ENCODE data around the gene UNC5A.

Gene UNC5A

GRCh38 chr5:176899296-176899891 lies 89.0 kb downstream of the UNC5A start, which contains the start of gene HK3:
Gene HK3, minus strand, starts transcription at chr5:176899346. Its CDS starts 3,187 bp downstream, at chr5:176896159.
- Histone ChIP-seq H3K36me3 (ENCODE audit: control insufficient read depth, insufficient read depth, low read length) (peaks cover 6% of the 10 kb centered on the region; the same call in 1 of the 2 replicates), H3K27ac (ENCODE audit: low read length) (no peak within 1 kb of the TSS), H3K27me3 (ENCODE audit: control insufficient read depth, insufficient read depth, low read length) (no peaks in the 10 kb centered on the region), H3K9me3 (ENCODE audit: control insufficient read depth, insufficient read depth, low read length) (no peaks in the 10 kb centered on the region), H3K4me3 (ENCODE audit: low read length) (no peak within 1 kb of the TSS), H3K4me1 (ENCODE audit: control insufficient read depth, insufficient read depth, low read length) (no peaks in the 10 kb centered on the region; the same call in 1 of the 2 replicates)
- WGBS (ENCODE audit: insufficient coverage, insufficient read length) = no CpG with 5 or more reads among the region's 9 CpGs
- no peak for DNase-seq (ENCODE audit: low read depth, low spot score)

GRCh38 chr5:176899946-176900779 lies 89.8 kb downstream of the UNC5A start:
- no peak for DNase-seq (ENCODE audit: low read depth, low spot score)
- no peak overlapping the region for H3K4me3 ChIP-seq (ENCODE audit: low read length)
- no peaks in the 10 kb centered on the region; the same call in 1 of the 2 replicates for H3K4me1 ChIP-seq (ENCODE audit: control insufficient read depth, insufficient read depth, low read length)
- no peaks in the 10 kb centered on the region for H3K27me3 ChIP-seq (ENCODE audit: control insufficient read depth, insufficient read depth, low read length)
- H3K9me3 ChIP-seq (ENCODE audit: control insufficient read depth, insufficient read depth, low read length) = no peaks in the 10 kb centered on the region
- no CpG with 5 or more reads among the region's 4 CpGs for WGBS (ENCODE audit: insufficient coverage, insufficient read length)
- H3K36me3 ChIP-seq (ENCODE audit: control insufficient read depth, insufficient read depth, low read length) = peaks cover 9% of the 10 kb centered on the region; the same call in 1 of the 2 replicates
- H3K27ac ChIP-seq (ENCODE audit: low read length) = no peak overlapping the region

DNA sequence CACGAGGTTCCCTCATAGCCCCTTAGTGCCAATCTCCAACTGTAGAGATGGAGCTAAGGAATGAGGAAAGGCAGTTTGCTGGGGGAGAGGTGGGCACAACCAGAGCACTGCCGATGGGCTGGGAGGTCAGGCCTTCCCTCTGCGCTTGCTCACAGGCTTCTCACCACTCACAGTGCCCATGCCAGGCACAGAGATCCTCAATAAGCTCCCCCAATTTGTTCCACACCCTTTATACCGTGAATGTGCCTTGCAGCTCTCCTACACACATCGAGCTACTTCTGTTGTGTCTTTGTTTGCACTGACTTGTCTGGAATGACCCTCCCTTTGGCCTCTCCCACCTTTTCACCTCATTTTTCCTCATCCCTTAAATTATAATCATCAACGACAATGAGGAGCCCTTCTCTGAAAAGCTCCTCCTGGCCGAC lies 90.4 kb downstream of the UNC5A start:
- no CpG with 5 or more reads among the region's 7 CpGs for WGBS (ENCODE audit: insufficient coverage, insufficient read length)
- DNase-seq (ENCODE audit: low read depth, low spot score) = no peak
- H3K27ac ChIP-seq (ENCODE audit: low read length) = no peak overlapping the region
- no peak overlapping the region for H3K4me3 ChIP-seq (ENCODE audit: low read length)
- no peaks in the 10 kb centered on the region for H3K27me3 ChIP-seq (ENCODE audit: control insufficient read depth, insufficient read depth, low read length)
- no peaks in the 10 kb centered on the region; the same call in 1 of the 2 replicates for H3K4me1 ChIP-seq (ENCODE audit: control insufficient read depth, insufficient read depth, low read length)
- no peaks in the 10 kb centered on the region for H3K9me3 ChIP-seq (ENCODE audit: control insufficient read depth, insufficient read depth, low read length)
- peaks cover 9% of the 10 kb centered on the region; the same call in 1 of the 2 replicates for H3K36me3 ChIP-seq (ENCODE audit: control insufficient read depth, insufficient read depth, low read length)

DNA sequence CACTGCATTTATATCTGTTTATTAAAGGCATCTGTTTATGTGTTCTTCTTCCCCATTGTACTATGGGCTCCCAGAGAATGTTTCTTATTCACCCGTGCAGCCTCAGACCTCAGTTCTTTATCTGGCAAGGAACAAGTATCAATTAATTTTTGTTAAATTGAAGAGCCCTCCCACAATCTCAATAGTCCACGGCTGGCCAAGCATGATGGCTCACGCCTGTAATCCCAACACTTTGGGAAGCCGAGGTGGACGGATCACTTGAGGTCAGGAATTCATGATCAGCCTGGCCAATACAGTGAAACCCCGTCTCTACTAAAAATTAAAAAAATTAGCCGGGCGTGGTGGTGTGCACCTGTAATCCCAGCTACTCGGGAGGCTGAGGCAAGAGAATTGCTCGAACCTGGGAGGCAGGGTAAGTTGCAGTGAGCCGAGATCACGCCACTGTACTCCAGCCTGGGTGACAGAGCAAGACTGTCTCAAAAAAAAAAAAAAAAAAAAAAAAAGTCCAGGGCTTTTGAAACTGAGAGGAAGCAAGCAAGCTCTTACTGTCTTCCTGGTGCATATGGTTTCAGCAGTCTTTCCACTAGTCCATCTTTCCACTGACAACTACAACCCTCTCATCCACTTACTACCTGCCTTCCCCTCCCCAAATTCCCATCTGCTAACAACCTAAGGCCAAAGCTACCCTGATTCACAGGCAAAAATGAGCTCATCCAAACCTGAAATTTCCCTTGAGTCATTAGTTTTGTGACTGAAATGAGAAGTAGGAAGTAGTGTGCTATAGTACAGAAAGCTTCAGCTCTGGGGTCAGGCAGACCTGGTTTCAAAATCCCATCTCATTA lies 91.1 kb downstream of the UNC5A start:
- no CpG with 5 or more reads among the region's 12 CpGs for WGBS (ENCODE audit: insufficient coverage, insufficient read length)
- no peak for DNase-seq (ENCODE audit: low read depth, low spot score)
- H3K36me3 ChIP-seq (ENCODE audit: control insufficient read depth, insufficient read depth, low read length) = peaks cover 9% of the 10 kb centered on the region; the same call in 1 of the 2 replicates

GRCh38 chr5:176902102-176902814 lies 91.9 kb downstream of the UNC5A start:
- H3K36me3 ChIP-seq (ENCODE audit: control insufficient read depth, insufficient read depth, low read length) = peaks cover 9% of the 10 kb centered on the region; the same call in 1 of the 2 replicates
- no peaks in the 10 kb centered on the region for H3K9me3 ChIP-seq (ENCODE audit: control insufficient read depth, insufficient read depth, low read length)
- H3K27ac ChIP-seq (ENCODE audit: low read length) = no peak overlapping the region
- H3K4me3 ChIP-seq (ENCODE audit: low read length) = no peak overlapping the region
- no CpG with 5 or more reads among the region's 6 CpGs for WGBS (ENCODE audit: insufficient coverage, insufficient read length)
- H3K27me3 ChIP-seq (ENCODE audit: control insufficient read depth, insufficient read depth, low read length) = no peaks in the 10 kb centered on the region
- no peak for DNase-seq (ENCODE audit: low read depth, low spot score)
- no peaks in the 10 kb centered on the region; the same call in 1 of the 2 replicates for H3K4me1 ChIP-seq (ENCODE audit: control insufficient read depth, insufficient read depth, low read length)

More for the DNA sequence above, 91.1 kb downstream of the UNC5A start:
- Histone ChIP-seq H3K4me1 (ENCODE audit: control insufficient read depth, insufficient read depth, low read length) (no peaks in the 10 kb centered on the region; the same call in 1 of the 2 replicates), H3K27ac (ENCODE audit: low read length) (no peak overlapping the region), H3K9me3 (ENCODE audit: control insufficient read depth, insufficient read depth, low read length) (no peaks in the 10 kb centered on the region), H3K27me3 (ENCODE audit: control insufficient read depth, insufficient read depth, low read length) (no peaks in the 10 kb centered on the region), H3K4me3 (ENCODE audit: low read length) (no peak overlapping the region)

DNA sequence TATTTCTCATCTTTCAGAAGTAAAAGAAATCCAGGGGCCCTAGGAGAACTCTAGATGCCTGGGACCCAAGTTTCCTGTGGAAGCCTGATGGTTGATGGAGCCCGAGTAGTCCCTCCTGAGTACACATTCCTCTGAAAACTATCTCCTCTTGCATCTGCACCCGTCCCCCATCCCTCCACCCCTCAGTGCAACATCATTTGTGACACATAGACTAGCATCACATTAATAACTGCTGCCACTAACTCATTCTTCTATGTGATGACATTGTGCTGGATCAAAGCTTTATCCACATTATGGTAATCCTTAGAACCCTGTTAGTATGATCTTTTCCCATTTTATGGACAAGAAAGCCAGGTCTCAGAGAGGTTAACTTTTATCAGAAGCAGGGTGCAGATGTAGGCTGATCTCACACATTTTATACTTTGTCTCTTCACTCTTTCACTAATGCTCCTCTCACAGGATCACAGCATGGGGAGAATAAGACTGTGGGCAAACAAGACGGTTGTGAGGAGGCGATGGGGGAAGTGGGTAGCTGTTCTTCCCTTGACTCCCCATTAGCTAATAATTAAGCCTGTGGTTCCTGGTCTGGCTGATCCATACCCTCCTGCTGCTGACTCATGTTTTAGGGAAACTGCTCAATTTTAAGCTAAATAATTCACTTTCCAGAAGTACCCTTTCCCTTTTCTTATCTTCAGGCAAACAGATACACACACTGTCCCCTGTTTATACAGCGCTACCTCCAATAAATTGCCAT lies 92.7 kb downstream of the UNC5A start:
- no peaks in the 10 kb centered on the region for H3K9me3 ChIP-seq (ENCODE audit: control insufficient read depth, insufficient read depth, low read length)
- no peak overlapping the region for H3K27ac ChIP-seq (ENCODE audit: low read length)
- no peaks in the 10 kb centered on the region for H3K27me3 ChIP-seq (ENCODE audit: control insufficient read depth, insufficient read depth, low read length)
- no peak overlapping the region for H3K4me3 ChIP-seq (ENCODE audit: low read length)
- peaks cover 9% of the 10 kb centered on the region; the same call in 1 of the 2 replicates for H3K36me3 ChIP-seq (ENCODE audit: control insufficient read depth, insufficient read depth, low read length)
- H3K4me1 ChIP-seq (ENCODE audit: control insufficient read depth, insufficient read depth, low read length) = no peaks in the 10 kb centered on the region; the same call in 1 of the 2 replicates
- WGBS (ENCODE audit: insufficient coverage, insufficient read length) = no CpG with 5 or more reads among the region's 5 CpGs
- no peak for DNase-seq (ENCODE audit: low read depth, low spot score)

DNA sequence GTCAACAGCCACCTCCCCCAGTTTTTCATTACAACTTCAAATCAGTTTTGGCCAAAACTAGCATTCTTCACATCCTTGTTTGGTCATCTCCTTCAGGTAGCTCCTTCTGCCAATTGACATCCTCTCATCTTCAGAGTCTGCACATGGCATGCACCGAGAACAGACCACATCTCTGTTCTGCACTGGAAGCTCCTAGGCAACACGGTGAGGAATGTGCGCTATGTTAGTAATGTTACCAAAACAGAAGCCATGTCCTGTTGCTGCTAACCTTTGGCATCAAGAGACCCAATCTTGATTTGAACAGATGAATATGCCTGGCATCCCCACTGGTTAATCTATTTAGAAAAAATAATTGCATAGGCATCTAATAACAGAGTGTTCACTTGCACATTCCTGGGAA lies 93.9 kb downstream of the UNC5A start:
- WGBS (ENCODE audit: insufficient coverage, insufficient read length) = no CpG with 5 or more reads among the region's 3 CpGs
- H3K9me3 ChIP-seq (ENCODE audit: control insufficient read depth, insufficient read depth, low read length) = no peaks in the 10 kb centered on the region
- no peak overlapping the region for H3K4me3 ChIP-seq (ENCODE audit: low read length)
- H3K4me1 ChIP-seq (ENCODE audit: control insufficient read depth, insufficient read depth, low read length) = no peaks in the 10 kb centered on the region; the same call in 1 of the 2 replicates
- H3K27me3 ChIP-seq (ENCODE audit: control insufficient read depth, insufficient read depth, low read length) = no peaks in the 10 kb centered on the region
- H3K36me3 ChIP-seq (ENCODE audit: control insufficient read depth, insufficient read depth, low read length) = peaks cover 12% of the 10 kb centered on the region; the same call in 1 of the 2 replicates
- H3K27ac ChIP-seq (ENCODE audit: low read length) = no peak overlapping the region
- DNase-seq (ENCODE audit: low read depth, low spot score) = no peak

GRCh38 chr5:176906126-176906525 lies 95.8 kb downstream of the UNC5A start:
- Histone ChIP-seq H3K36me3 (ENCODE audit: control insufficient read depth, insufficient read depth, low read length) (peaks cover 12% of the 10 kb centered on the region; the same call in 1 of the 2 replicates), H3K27me3 (ENCODE audit: control insufficient read depth, insufficient read depth, low read length) (no peaks in the 10 kb centered on the region), H3K4me1 (ENCODE audit: control insufficient read depth, insufficient read depth, low read length) (no peaks in the 10 kb centered on the region), H3K27ac (ENCODE audit: low read length) (no peak overlapping the region), H3K4me3 (ENCODE audit: low read length) (no peak overlapping the region), H3K9me3 (ENCODE audit: control insufficient read depth, insufficient read depth, low read length) (no peaks in the 10 kb centered on the region)
- no peak for DNase-seq (ENCODE audit: low read depth, low spot score)
- WGBS (ENCODE audit: insufficient coverage, insufficient read length) = no CpG with 5 or more reads among the region's 1 CpG

GRCh38 chr5:176906796-176907195 lies 96.4 kb downstream of the UNC5A start:
- Histone ChIP-seq H3K9me3 (ENCODE audit: control insufficient read depth, insufficient read depth, low read length) (no peaks in the 10 kb centered on the region), H3K27me3 (ENCODE audit: control insufficient read depth, insufficient read depth, low read length) (no peaks in the 10 kb centered on the region), H3K4me1 (ENCODE audit: control insufficient read depth, insufficient read depth, low read length) (no peaks in the 10 kb centered on the region), H3K27ac (ENCODE audit: low read length) (no peak overlapping the region), H3K36me3 (ENCODE audit: control insufficient read depth, insufficient read depth, low read length) (peaks cover 12% of the 10 kb centered on the region; the same call in 1 of the 2 replicates), H3K4me3 (ENCODE audit: low read length) (no peak overlapping the region)
- no CpG with 5 or more reads among the region's 3 CpGs for WGBS (ENCODE audit: insufficient coverage, insufficient read length)
- no peak for DNase-seq (ENCODE audit: low read depth, low spot score)

Data from iPS DF 6.9 (cell line).